IMR-90 (cell line): ENCODE data around the gene LRFN4. TPM values are rescaled to one million over a fixed set of nuclear protein-coding genes. Genes with fewer than 3 reads are reported as not detected.
A peak's percentile ranks its signal among the peaks of the same experiment; 100 is the strongest.

Experiments
- ATAC-seq: fragments of 200-7000 bp; cut with Tn5 transposase; 2 replicates; pipeline ENCODE4 v1.9.1; 2020; ENCODE audit warnings: low read depth, mild to moderate bottlenecking, moderate library complexity
- BruUV-seq: library from RNA; stranded (reverse); fragments of 400-500 nt; replicated peaks from 2 replicates; lab custom pipeline; 2021; lab: Mats Ljungman, UMichigan
- CTCF ChIA-PET: fragments of 300-600 bp; formaldehyde crosslinking; extraction: SDS; loops from one replicate; lab custom pipeline; 2021; ENCODE audit warnings: antibody characterized with exemption; lab: Yijun Ruan, JAX
- POLR2A ChIA-PET: fragments of 300-600 bp; sonication (Branson Sonifier 250); formaldehyde crosslinking; loops from one replicate; lab custom pipeline; 2022; ENCODE audit warnings: antibody characterized with exemption; ENCODE audit not compliant: unreplicated experiment; lab: Charles Lee
- DNase-seq: peaks from one replicate; pipeline ENCODE4 v3.0.0; 2013
- H2AFZ ChIP-seq: replicated peaks from 2 replicates; pipeline ENCODE3; 2013; ENCODE audit warnings: low read length, mild to moderate bottlenecking; ENCODE audit not compliant: poor library complexity
- H2AK5ac ChIP-seq: 2 replicates; pipeline ENCODE4 v1.6.1; 2013; ENCODE audit warnings: low read depth, low read length, inconsistent platforms
- H2AK9ac ChIP-seq: replicated peaks from 2 replicates; pipeline ENCODE3; 2013; ENCODE audit warnings: mild to moderate bottlenecking, low read depth, low read length, moderate library complexity; ENCODE audit not compliant: poor library complexity
- H2BK120ac ChIP-seq: 2 replicates; pipeline ENCODE4 v1.6.1; 2013; ENCODE audit warnings: low read depth, low read length, inconsistent platforms
- H2BK15ac ChIP-seq: 3 replicates; pipeline ENCODE4 v1.6.1; 2013; ENCODE audit warnings: low read depth, low read length, inconsistent platforms
- H2BK20ac ChIP-seq: 2 replicates; pipeline ENCODE4 v1.6.1; 2013; ENCODE audit warnings: low read depth, mild to moderate bottlenecking, inconsistent platforms, low read length, moderate library complexity
- H2BK5ac ChIP-seq: 2 replicates; pipeline ENCODE4 v1.6.1; 2013; ENCODE audit warnings: mild to moderate bottlenecking, low read depth, low read length, inconsistent platforms; ENCODE audit not compliant: poor library complexity, severe bottlenecking
- H3K14ac ChIP-seq: replicated peaks from 2 replicates; pipeline ENCODE4 v1.6.1; 2013; ENCODE audit warnings: low read depth, low read length, inconsistent platforms
- H3K18ac ChIP-seq: 2 replicates; pipeline ENCODE4 v1.6.1; 2013; ENCODE audit warnings: low read depth, low read length, control low read depth
- H3K23ac ChIP-seq: 2 replicates; pipeline ENCODE4 v1.6.1; 2013; ENCODE audit warnings: low read depth, low read length, inconsistent platforms
- H3K27ac ChIP-seq: 2 replicates; pipeline ENCODE4 v1.5.1; 2013; ENCODE audit warnings: mild to moderate bottlenecking, control low read depth, low read length; ENCODE audit not compliant: insufficient read depth
- H3K27me3 ChIP-seq: 2 replicates; pipeline ENCODE4 v1.6.1; 2013; ENCODE audit warnings: low read length; ENCODE audit not compliant: control insufficient read depth, insufficient read depth
- H3K36me3 ChIP-seq: 2 replicates; pipeline ENCODE4 v1.6.1; 2013; ENCODE audit warnings: low read length, mixed read lengths; ENCODE audit not compliant: control insufficient read depth, insufficient read depth
- H3K4ac ChIP-seq: 2 replicates; pipeline ENCODE4 v1.6.1; 2013; ENCODE audit warnings: low read depth, low read length, inconsistent platforms
- H3K4me1 ChIP-seq: 2 replicates; pipeline ENCODE4 v1.6.1; 2013; ENCODE audit warnings: low read length, mixed read lengths; ENCODE audit not compliant: control insufficient read depth, insufficient read depth
- H3K4me2 ChIP-seq: 2 replicates; pipeline ENCODE4 v1.6.1; 2013; ENCODE audit warnings: low read depth, mild to moderate bottlenecking, control low read depth, low read length, moderate library complexity
- H3K4me3 ChIP-seq: 2 replicates; pipeline ENCODE4 v1.5.1; 2013; ENCODE audit warnings: low read depth, mild to moderate bottlenecking, control low read depth, low read length, moderate library complexity; ENCODE audit not compliant: insufficient read depth
- H3K56ac ChIP-seq: 2 replicates; pipeline ENCODE4 v1.6.1; 2013; ENCODE audit warnings: low read length, inconsistent platforms; ENCODE audit not compliant: insufficient read depth; ENCODE audit errors: extremely low read depth
- H3K79me1 ChIP-seq, 2 experiments: 2 replicates each; pipeline ENCODE4 v1.6.1; 2013; ENCODE audit warnings: low read length in 2 of 2, inconsistent platforms in 1 of 2, low read depth in 1 of 2
- H3K9ac ChIP-seq: 2 replicates; pipeline ENCODE4 v1.6.1; 2013; ENCODE audit warnings: low read depth, low read length, control low read depth
- H3K9me1 ChIP-seq: 2 replicates; pipeline ENCODE4 v1.6.1; 2013; ENCODE audit warnings: low read length, inconsistent platforms; ENCODE audit not compliant: insufficient read depth
- H3K9me3 ChIP-seq: 2 replicates; pipeline ENCODE4 v1.6.1; 2013; ENCODE audit warnings: low read length; ENCODE audit not compliant: control insufficient read depth, insufficient read depth
- H4K20me1 ChIP-seq: 2 replicates; pipeline ENCODE4 v1.6.1; 2013; ENCODE audit warnings: low read length, inconsistent platforms; ENCODE audit not compliant: insufficient read depth
- H4K5ac ChIP-seq: 2 replicates; pipeline ENCODE4 v1.6.1; 2013; ENCODE audit warnings: mild to moderate bottlenecking, low read depth, low read length, control low read depth
- H4K8ac ChIP-seq, 2 experiments: 2 replicates each; pipeline ENCODE4 v1.6.1; 2013; ENCODE audit warnings: low read depth in 2 of 2, low read length in 2 of 2, control low read depth in 1 of 2, inconsistent platforms in 1 of 2
- H4K91ac ChIP-seq: 2 replicates; pipeline ENCODE4 v1.6.1; 2013; ENCODE audit warnings: low read depth, low read length, inconsistent platforms; ENCODE audit not compliant: insufficient read depth
- CEBPB ChIP-seq: IDR thresholded peaks from 2 replicates; pipeline ENCODE4 v1.6.1; 2012; ENCODE audit warnings: low read depth, low read length, improper control_type of control experiment
- CHD1 ChIP-seq: IDR thresholded peaks from 2 replicates; pipeline ENCODE4 v1.6.1; 2012; ENCODE audit warnings: low read depth, low read length, improper control_type of control experiment
- MXI1 ChIP-seq: IDR thresholded peaks from 2 replicates; pipeline ENCODE4 v1.6.1; 2012; ENCODE audit warnings: low read depth, mild to moderate bottlenecking, low read length, moderate library complexity, borderline replicate concordance
- POLR2A ChIP-seq: IDR thresholded peaks from 2 replicates; pipeline ENCODE4 v1.6.1; 2012; ENCODE audit warnings: mild to moderate bottlenecking, low read depth, low read length
- RFX5 ChIP-seq: IDR thresholded peaks from 2 replicates; pipeline ENCODE4 v1.8.0; 2012; ENCODE audit warnings: low read depth, mild to moderate bottlenecking, low read length, moderate library complexity
- WGBS, 2 experiments: methylation state at CpG; one replicate each; pipeline versions ENCODE4 v1.1.5 to v1.1.7; 2013; ENCODE audit warnings: missing lambda C conversion rate in 2 of 2; ENCODE audit not compliant: insufficient read length in 1 of 2; ENCODE audit errors: extremely low coverage in 2 of 2; 5-methylcytosine and 5-hydroxymethylcytosine counted together
- dilution Hi-C: fragments of 300-500 bp; cut with HindIII; formaldehyde crosslinking; loops from one replicate; pipeline ENCODE4 v1.14.3; 2018; ENCODE audit warnings: low sequenced_read_pairs; ENCODE audit not compliant: unreplicated experiment
- in situ Hi-C: fragments of 300-500 bp; cut with MboI; formaldehyde crosslinking; loops from 3 replicates; pipeline ENCODE4 v1.14.3; 2019; ENCODE audit warnings: low sequenced_read_pairs, inconsistent platforms, mixed read lengths
- intact Hi-C: fragments of 100-400 bp; cut with micrococcal nuclease; formaldehyde crosslinking; loops from 2 replicates; pipeline ENCODE4 v1.10.0; 2022
- polyA plus RNA-seq, 3 experiments: library from polyadenylated mRNA; depleted of rRNA; stranded (reverse); fragments of >200 nt; gene quantifications; 2 replicates each; pipeline ENCODE4 v1.2.3, GENCODE V29; 2012; ENCODE audit warnings: low replicate concordance in 1 of 3
- total RNA-seq: library from RNA; depleted of rRNA; stranded (reverse); fragments of >200 nt; gene quantifications from 2 replicates; pipeline ENCODE4 v1.2.3, GENCODE V29; 2012
- TF ChIP-seq, protein P1 (sequence below): fragments of 150-350 bp; IDR thresholded peaks from 2 replicates; pipeline ENCODE4 v1.6.1; 2017; ENCODE audit warnings: mild to moderate bottlenecking, antibody characterized with exemption, low read length, low read depth
- TF ChIP-seq, protein P2 (sequence below): fragments of 150-350 bp; IDR thresholded peaks from 2 replicates; pipeline ENCODE4 v1.6.1; 2016; ENCODE audit warnings: low read depth, mild to moderate bottlenecking, low read length, moderate library complexity, borderline replicate concordance

Gene LRFN4
- total and polyA plus RNA-seq, 2 of the 4 experiments (the other 2 are of a cell fraction) = 6.1 to 18.9 TPM

DNA sequence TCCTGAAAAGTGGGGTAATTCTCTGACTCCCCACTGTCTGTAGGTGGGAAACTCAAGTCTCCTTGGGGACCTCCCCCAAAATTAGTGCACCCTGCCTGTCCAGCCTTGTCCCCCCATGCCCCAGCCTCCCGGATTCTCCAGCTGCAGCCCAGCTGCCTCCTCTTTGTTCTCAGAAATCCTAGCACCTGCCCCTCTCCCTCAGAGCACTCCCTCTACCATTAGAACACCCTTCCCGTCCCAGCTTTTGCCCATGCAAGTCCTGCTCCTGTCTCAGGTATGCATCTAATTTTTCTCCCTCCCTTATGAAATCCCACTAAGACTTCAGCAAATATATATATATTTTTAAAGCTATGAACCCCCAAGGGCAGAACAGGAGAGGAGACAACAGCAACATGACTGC is 37.3 kb downstream of the LRFN4 start:
- POLR2A ChIA-PET = no interaction called here
- Histone ChIP-seq H4K20me1 (no peaks in the 10 kb centered on the region), H2BK15ac (no peak overlapping the region), H3K9me1 (peaks cover 2% of the 10 kb centered on the region; the same call in 1 of the 2 replicates), H4K91ac (no peak overlapping the region), H3K27ac (no peak overlapping the region), H2BK120ac (no peak overlapping the region), H2AFZ (no peak overlapping the region), H3K4me2 (no peak overlapping the region), H2BK20ac (no peak overlapping the region), H2BK5ac (no peak overlapping the region), H4K5ac (no peak overlapping the region), H3K9ac (no peak overlapping the region), H3K14ac (no peak overlapping the region), H3K23ac (no peak overlapping the region), H2AK5ac (peak overlapping the region; percentile 54; the same call in 1 of the 2 replicates), H2AK9ac (no peak overlapping the region), H3K9me3 (no peaks in the 10 kb centered on the region), H3K4ac (peak overlapping the region; percentile 28; the same call in 1 of the 2 replicates), H3K18ac (no peak overlapping the region), H3K4me1 (peaks cover 10% of the 10 kb centered on the region), H4K8ac (no peak overlapping the region), H3K56ac (no peak overlapping the region), H3K79me1 (peaks cover 4 to 5% of the 10 kb centered on the region in 2 experiments; a peak in 2 of 4 replicates), H3K4me3 (no peak overlapping the region), H3K27me3 (no peaks in the 10 kb centered on the region), H3K36me3 (no peaks in the 10 kb centered on the region)
- no TSS peak for BruUV-seq
- no peak for ATAC-seq
- CTCF ChIA-PET = interaction anchor here (0.6 kb wide), 1 partner anchor 231 kb away, joined by 3 read pairs; no protein-coding TSS in a partner anchor
- TF ChIP-seq MXI1 = no peak
- TF ChIP-seq RFX5 = no peak
- TF ChIP-seq, protein P1, sequence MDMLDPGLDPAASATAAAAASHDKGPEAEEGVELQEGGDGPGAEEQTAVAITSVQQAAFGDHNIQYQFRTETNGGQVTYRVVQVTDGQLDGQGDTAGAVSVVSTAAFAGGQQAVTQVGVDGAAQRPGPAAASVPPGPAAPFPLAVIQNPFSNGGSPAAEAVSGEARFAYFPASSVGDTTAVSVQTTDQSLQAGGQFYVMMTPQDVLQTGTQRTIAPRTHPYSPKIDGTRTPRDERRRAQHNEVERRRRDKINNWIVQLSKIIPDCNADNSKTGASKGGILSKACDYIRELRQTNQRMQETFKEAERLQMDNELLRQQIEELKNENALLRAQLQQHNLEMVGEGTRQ = no peak
- TF ChIP-seq CHD1 = no peak
- no peak for TF ChIP-seq CEBPB
- TF ChIP-seq, protein P2, sequence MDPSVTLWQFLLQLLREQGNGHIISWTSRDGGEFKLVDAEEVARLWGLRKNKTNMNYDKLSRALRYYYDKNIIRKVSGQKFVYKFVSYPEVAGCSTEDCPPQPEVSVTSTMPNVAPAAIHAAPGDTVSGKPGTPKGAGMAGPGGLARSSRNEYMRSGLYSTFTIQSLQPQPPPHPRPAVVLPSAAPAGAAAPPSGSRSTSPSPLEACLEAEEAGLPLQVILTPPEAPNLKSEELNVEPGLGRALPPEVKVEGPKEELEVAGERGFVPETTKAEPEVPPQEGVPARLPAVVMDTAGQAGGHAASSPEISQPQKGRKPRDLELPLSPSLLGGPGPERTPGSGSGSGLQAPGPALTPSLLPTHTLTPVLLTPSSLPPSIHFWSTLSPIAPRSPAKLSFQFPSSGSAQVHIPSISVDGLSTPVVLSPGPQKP = no peak
- TF ChIP-seq POLR2A = no peak
- DNase-seq = no peak
- in situ Hi-C loops (no loop called here), intact Hi-C loops (no loop called here), dilution Hi-C loops (no loop called here)
- WGBS, 2 experiments = no CpG with 5 or more reads among the region's 2 CpGs
